ENCODE results near the gene IKZF2. TPM values are rescaled to one million over a fixed set of nuclear protein-coding genes. Genes with fewer than 3 reads are reported as not detected.

IKZF2 gene
- total RNA-seq, 1 donor from 2014 or later = 21.9 TPM

GRCh38 chr2:213162516-213163118 is 11.2 kb upstream of the IKZF2 start:
- Mint-ChIP-seq H3K27ac (no peak overlapping the region), H3K4me1 (ENCODE audit: low read depth) (peaks cover 3% of the 10 kb centered on the region), H3K36me3 (ENCODE audit: insufficient read depth) (no peaks in the 10 kb centered on the region), H3K9me3 (ENCODE audit: low read depth) (no peaks in the 10 kb centered on the region), H3K4me3 (ENCODE audit: low read depth) (no peak overlapping the region), H3K27me3 (no peaks in the 10 kb centered on the region)
- no peak for DNase-seq (ENCODE audit: low spot score, unreplicated experiment)
- TF ChIP-seq CTCF (IDR thresholded peaks at IDR 0.05; ENCODE audit: unreplicated experiment) = no peak

GRCh38 chr2:213161759-213162515 is 10.5 kb upstream of the IKZF2 start:
- H3K4me1 Mint-ChIP-seq (ENCODE audit: low read depth) = peaks cover 3% of the 10 kb centered on the region
- TF ChIP-seq CTCF (IDR thresholded peaks at IDR 0.05; ENCODE audit: unreplicated experiment) = no peak
- H3K27ac Mint-ChIP-seq = no peak overlapping the region
- no peaks in the 10 kb centered on the region for H3K27me3 Mint-ChIP-seq
- DNase-seq (ENCODE audit: low spot score, unreplicated experiment) = no peak
- H3K9me3 Mint-ChIP-seq (ENCODE audit: low read depth) = no peaks in the 10 kb centered on the region
- H3K36me3 Mint-ChIP-seq (ENCODE audit: insufficient read depth) = no peaks in the 10 kb centered on the region
- no peak overlapping the region for H3K4me3 Mint-ChIP-seq (ENCODE audit: low read depth)

GRCh38 chr2:213159768-213160167 is 8.4 kb upstream of the IKZF2 start:
- Mint-ChIP-seq H3K9me3 (ENCODE audit: low read depth) (no peaks in the 10 kb centered on the region), H3K36me3 (ENCODE audit: insufficient read depth) (no peaks in the 10 kb centered on the region), H3K27ac (no peak overlapping the region), H3K4me1 (ENCODE audit: low read depth) (peaks cover 6% of the 10 kb centered on the region), H3K27me3 (no peaks in the 10 kb centered on the region), H3K4me3 (ENCODE audit: low read depth) (no peak overlapping the region)
- TF ChIP-seq CTCF (IDR thresholded peaks at IDR 0.05; ENCODE audit: unreplicated experiment) = no peak
- DNase-seq (ENCODE audit: low spot score, unreplicated experiment) = no peak

GRCh38 chr2:213157242-213157641 is 5.8 kb upstream of the IKZF2 start:
- Mint-ChIP-seq H3K36me3 (ENCODE audit: insufficient read depth) (no peaks in the 10 kb centered on the region), H3K4me1 (ENCODE audit: low read depth) (peaks cover 14% of the 10 kb centered on the region), H3K27me3 (no peaks in the 10 kb centered on the region), H3K4me3 (ENCODE audit: low read depth) (no peak overlapping the region), H3K27ac (no peak overlapping the region), H3K9me3 (ENCODE audit: low read depth) (no peaks in the 10 kb centered on the region)
- TF ChIP-seq CTCF (IDR thresholded peaks at IDR 0.05; ENCODE audit: unreplicated experiment) = no peak
- DNase-seq (ENCODE audit: low spot score, unreplicated experiment) = no peak

- no peak for DNase-seq (ENCODE audit: low spot score, unreplicated experiment)
- no peak for TF ChIP-seq CTCF (IDR thresholded peaks at IDR 0.05; ENCODE audit: unreplicated experiment)
- no peaks in the 10 kb centered on the region for H3K27me3 Mint-ChIP-seq
- no peak overlapping the region for H3K4me3 Mint-ChIP-seq (ENCODE audit: low read depth)
- no peaks in the 10 kb centered on the region for H3K36me3 Mint-ChIP-seq (ENCODE audit: insufficient read depth)
- peaks cover 15% of the 10 kb centered on the region for H3K4me1 Mint-ChIP-seq (ENCODE audit: low read depth)
- no peaks in the 10 kb centered on the region for H3K9me3 Mint-ChIP-seq (ENCODE audit: low read depth)
- no peak overlapping the region for H3K27ac Mint-ChIP-seq
Measured at GRCh38 chr2:213156717-213157116, 5.3 kb upstream of the IKZF2 start.
